Measurements from ENCODE around the gene CD300LG.
"Not testable (repeated sequence)": the region's sequence is repeated elsewhere in the genome, so short reads cannot be mapped to it uniquely, and the experiment has no call there.

The CD300LG gene

DNA sequence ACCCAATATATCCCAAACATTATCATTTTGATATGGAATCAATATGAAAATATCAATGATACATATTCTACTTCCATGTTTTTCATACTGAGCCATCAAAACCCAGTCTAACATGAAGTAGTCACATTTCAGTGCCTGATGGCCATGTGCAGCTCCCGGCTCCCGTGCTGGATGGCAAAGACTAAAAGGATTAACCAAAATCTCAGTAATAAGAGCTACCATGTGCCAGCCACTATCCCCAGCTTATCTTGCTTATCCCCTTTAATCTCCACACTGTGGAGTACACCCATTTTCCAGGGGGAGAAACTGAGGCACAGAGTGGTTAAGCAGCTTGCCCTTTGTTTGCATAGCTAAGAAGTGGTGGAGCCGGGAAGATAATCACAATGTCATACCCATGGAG is 9.2 kb downstream of the CD300LG start:
- Histone ChIP-seq H3K9ac (ENCODE audit: low read length) (no peak overlapping the region), H3K4me1 (ENCODE audit: insufficient read depth, low read length) (no peaks in the 10 kb centered on the region), H3K27ac (ENCODE audit: low read depth, low read length) (no peak overlapping the region), H3K4me3 (ENCODE audit: low read depth in 1 of 2, low read length in 2 of 2) (no peak overlapping the region), H3K36me3 (ENCODE audit: insufficient read depth, low read length) (no peaks in the 10 kb centered on the region), H3K9me3 (ENCODE audit: low read length) (no peaks in the 10 kb centered on the region), H3K27me3 (ENCODE audit: control insufficient read depth in 1 of 2, insufficient read depth in 2 of 2, low read length in 2 of 2) (peaks cover 0 to 10% of the 10 kb centered on the region in 2 donors)

GRCh38 chr17:43857141-43857540 is 10.2 kb downstream of the CD300LG start:
- H3K27ac ChIP-seq (ENCODE audit: low read depth, low read length) = no peak overlapping the region
- peaks cover 0 to 10% of the 10 kb centered on the region in 2 donors for H3K27me3 ChIP-seq (ENCODE audit: control insufficient read depth in 1 of 2, insufficient read depth in 2 of 2, low read length in 2 of 2)
- no peak overlapping the region for H3K9ac ChIP-seq (ENCODE audit: low read length)
- H3K9me3 ChIP-seq (ENCODE audit: low read length) = no peaks in the 10 kb centered on the region
- H3K36me3 ChIP-seq (ENCODE audit: insufficient read depth, low read length) = no peaks in the 10 kb centered on the region
- no peaks in the 10 kb centered on the region for H3K4me1 ChIP-seq (ENCODE audit: insufficient read depth, low read length)
- no peak overlapping the region for H3K4me3 ChIP-seq (ENCODE audit: low read depth in 1 of 2, low read length in 2 of 2)

- peaks cover 0 to 10% of the 10 kb centered on the region in 2 donors for H3K27me3 ChIP-seq (ENCODE audit: control insufficient read depth in 1 of 2, insufficient read depth in 2 of 2, low read length in 2 of 2)
- no peak overlapping the region for H3K4me3 ChIP-seq (ENCODE audit: low read depth in 1 of 2, low read length in 2 of 2)
- no peak overlapping the region for H3K27ac ChIP-seq (ENCODE audit: low read depth, low read length)
- no peaks in the 10 kb centered on the region for H3K4me1 ChIP-seq (ENCODE audit: insufficient read depth, low read length)
- no peaks in the 10 kb centered on the region for H3K9me3 ChIP-seq (ENCODE audit: low read length)
- no peak overlapping the region for H3K9ac ChIP-seq (ENCODE audit: low read length)
- H3K36me3 ChIP-seq (ENCODE audit: insufficient read depth, low read length) = no peaks in the 10 kb centered on the region
These were observed 11.1 kb downstream of the CD300LG start for GRCh38 chr17:43857957-43858600.

GRCh38 chr17:43860077-43860725 is 13.2 kb downstream of the CD300LG start:
- no peaks in the 10 kb centered on the region for H3K36me3 ChIP-seq (ENCODE audit: insufficient read depth, low read length)

GRCh38 chr17:43860927-43861622 is 14.1 kb downstream of the CD300LG start:
- Histone ChIP-seq H3K27me3 (ENCODE audit: control insufficient read depth in 1 of 2, insufficient read depth in 2 of 2, low read length in 2 of 2) (peaks cover 0 to 10% of the 10 kb centered on the region in 2 donors), H3K36me3 (ENCODE audit: insufficient read depth, low read length) (no peaks in the 10 kb centered on the region), H3K9me3 (ENCODE audit: low read length) (no peaks in the 10 kb centered on the region), H3K9ac (ENCODE audit: low read length) (no peak overlapping the region), H3K4me1 (ENCODE audit: insufficient read depth, low read length) (no peaks in the 10 kb centered on the region), H3K4me3 (ENCODE audit: low read depth in 1 of 2, low read length in 2 of 2) (no peak overlapping the region), H3K27ac (ENCODE audit: low read depth, low read length) (no peak overlapping the region)

More at GRCh38 chr17:43860077-43860725, 13.2 kb downstream of the CD300LG start:
- Histone ChIP-seq H3K9me3 (ENCODE audit: low read length) (no peaks in the 10 kb centered on the region), H3K4me1 (ENCODE audit: insufficient read depth, low read length) (no peaks in the 10 kb centered on the region), H3K27ac (ENCODE audit: low read depth, low read length) (no peak overlapping the region), H3K9ac (ENCODE audit: low read length) (no peak overlapping the region), H3K27me3 (ENCODE audit: control insufficient read depth in 1 of 2, insufficient read depth in 2 of 2, low read length in 2 of 2) (peaks cover 0 to 10% of the 10 kb centered on the region in 2 donors), H3K4me3 (ENCODE audit: low read depth in 1 of 2, low read length in 2 of 2) (no peak overlapping the region)

DNA sequence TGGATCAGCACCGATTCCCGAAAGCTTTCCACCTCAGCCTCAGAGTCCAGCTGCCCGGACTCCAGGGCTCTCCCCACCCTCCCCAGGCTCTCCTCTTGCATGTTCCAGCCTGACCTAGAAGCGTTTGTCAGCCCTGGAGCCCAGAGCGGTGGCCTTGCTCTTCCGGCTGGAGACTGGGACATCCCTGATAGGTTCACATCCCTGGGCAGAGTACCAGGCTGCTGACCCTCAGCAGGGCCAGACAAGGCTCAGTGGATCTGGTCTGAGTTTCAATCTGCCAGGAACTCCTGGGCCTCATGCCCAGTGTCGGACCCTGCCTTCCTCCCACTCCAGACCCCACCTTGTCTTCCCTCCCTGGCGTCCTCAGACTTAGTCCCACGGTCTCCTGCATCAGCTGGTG is 15.0 kb downstream of the CD300LG start:
- Histone ChIP-seq H3K36me3 (ENCODE audit: insufficient read depth, low read length) (no peaks in the 10 kb centered on the region), H3K9me3 (ENCODE audit: low read length) (no peaks in the 10 kb centered on the region), H3K4me1 (ENCODE audit: insufficient read depth, low read length) (no peaks in the 10 kb centered on the region), H3K27ac (ENCODE audit: low read depth, low read length) (no peak overlapping the region), H3K4me3 (ENCODE audit: low read depth in 1 of 2, low read length in 2 of 2) (no peak overlapping the region), H3K9ac (ENCODE audit: low read length) (no peak overlapping the region), H3K27me3 (ENCODE audit: control insufficient read depth in 1 of 2, insufficient read depth in 2 of 2, low read length in 2 of 2) (peaks cover 0 to 10% of the 10 kb centered on the region in 2 donors)

GRCh38 chr17:43864161-43864984 is 17.4 kb downstream of the CD300LG start:
- no peak overlapping the region for H3K27ac ChIP-seq (ENCODE audit: low read depth, low read length)
- H3K27me3 ChIP-seq (ENCODE audit: control insufficient read depth in 1 of 2, insufficient read depth in 2 of 2, low read length in 2 of 2) = no peaks in the 10 kb centered on the region
- no peaks in the 10 kb centered on the region for H3K9me3 ChIP-seq (ENCODE audit: low read length)
- H3K4me1 ChIP-seq (ENCODE audit: insufficient read depth, low read length) = no peaks in the 10 kb centered on the region
- no peaks in the 10 kb centered on the region for H3K36me3 ChIP-seq (ENCODE audit: insufficient read depth, low read length)
- H3K9ac ChIP-seq (ENCODE audit: low read length) = no peak overlapping the region
- H3K4me3 ChIP-seq (ENCODE audit: low read depth in 1 of 2, low read length in 2 of 2) = no peak overlapping the region

- H3K27me3 ChIP-seq (ENCODE audit: control insufficient read depth in 1 of 2, insufficient read depth in 2 of 2, low read length in 2 of 2) = no peaks in the 10 kb centered on the region
- no peak overlapping the region for H3K9ac ChIP-seq (ENCODE audit: low read length)
- H3K36me3 ChIP-seq (ENCODE audit: insufficient read depth, low read length) = no peaks in the 10 kb centered on the region
- H3K4me3 ChIP-seq (ENCODE audit: low read depth in 1 of 2, low read length in 2 of 2) = no peak overlapping the region
- H3K4me1 ChIP-seq (ENCODE audit: insufficient read depth, low read length) = no peaks in the 10 kb centered on the region
- H3K27ac ChIP-seq (ENCODE audit: low read depth, low read length) = no peak overlapping the region
- no peaks in the 10 kb centered on the region for H3K9me3 ChIP-seq (ENCODE audit: low read length)
These were observed 21.4 kb downstream of the CD300LG start for GRCh38 chr17:43868226-43868994.

DNA sequence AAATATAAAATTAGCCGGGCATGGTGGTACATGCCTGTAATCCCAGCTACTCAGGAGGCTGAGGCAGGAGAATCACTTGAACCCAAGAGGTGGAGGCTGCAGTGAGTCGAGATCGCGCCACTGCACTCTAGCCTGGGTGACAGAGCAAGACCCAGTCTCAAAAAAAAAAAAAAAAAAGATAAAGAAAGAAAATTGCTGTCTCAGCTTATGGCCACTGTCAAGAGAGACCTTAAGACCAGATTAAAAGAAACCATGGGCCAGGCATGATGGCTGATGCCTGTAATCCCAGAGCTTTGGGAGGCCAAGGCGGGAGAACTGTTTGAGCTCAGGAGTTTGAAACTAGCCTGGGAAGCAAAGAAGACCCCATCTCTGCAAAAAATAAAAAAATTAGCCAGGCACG is 22.1 kb downstream of the CD300LG start:
- not testable (repeated sequence) for H3K4me1 ChIP-seq (ENCODE audit: insufficient read depth, low read length); H3K36me3 ChIP-seq (ENCODE audit: insufficient read depth, low read length); H3K27ac ChIP-seq (ENCODE audit: low read depth, low read length); H3K27me3 ChIP-seq (ENCODE audit: control insufficient read depth in 1 of 2, insufficient read depth in 2 of 2, low read length in 2 of 2); H3K4me3 ChIP-seq (ENCODE audit: low read depth in 1 of 2, low read length in 2 of 2); H3K9me3 ChIP-seq (ENCODE audit: low read length); H3K9ac ChIP-seq (ENCODE audit: low read length)

GRCh38 chr17:43871946-43872690 is 25.1 kb downstream of the CD300LG start:
- Histone ChIP-seq H3K9ac (ENCODE audit: low read length) (no peak overlapping the region), H3K27ac (ENCODE audit: low read depth, low read length) (no peak overlapping the region), H3K27me3 (ENCODE audit: control insufficient read depth in 1 of 2, insufficient read depth in 2 of 2, low read length in 2 of 2) (no peaks in the 10 kb centered on the region), H3K4me1 (ENCODE audit: insufficient read depth, low read length) (no peaks in the 10 kb centered on the region), H3K36me3 (ENCODE audit: insufficient read depth, low read length) (peaks cover 4% of the 10 kb centered on the region), H3K4me3 (ENCODE audit: low read depth in 1 of 2, low read length in 2 of 2) (no peak overlapping the region), H3K9me3 (ENCODE audit: low read length) (no peaks in the 10 kb centered on the region)

All from muscle layer of colon (tissue), 2 donors.